Adrenal gland (tissue), 5 donors: ENCODE results near the gene AHDC1.

ENCODE experiments used
- POLR2A ChIP-seq, 2 donors: fragments of 450-650 bp; IDR thresholded peaks; one replicate each; pipeline ENCODE4 v1.6.1; 2017; ENCODE audit warnings: antibody characterized with exemption in 2 of 2, mild to moderate bottlenecking in 2 of 2, moderate library complexity in 1 of 2
- TF ChIP-seq, protein P1 (sequence below), 6 experiments: fragments of 450-650 bp in 4 of 6; fragments of 200-600 bp in 2 of 6; sonication (generic) in 1 of 6; IDR thresholded peaks; 1 replicate in 5 of 6; 2 replicates in 1 of 6; pipeline versions ENCODE4 v1.5.1 to v1.8.0; 2016 to 2021; ENCODE audit warnings: antibody characterized with exemption in 6 of 6, mild to moderate bottlenecking in 2 of 6, moderate library complexity in 1 of 6
- donor health status: DM: no; HTN: no; CAD: no.

DNA sequence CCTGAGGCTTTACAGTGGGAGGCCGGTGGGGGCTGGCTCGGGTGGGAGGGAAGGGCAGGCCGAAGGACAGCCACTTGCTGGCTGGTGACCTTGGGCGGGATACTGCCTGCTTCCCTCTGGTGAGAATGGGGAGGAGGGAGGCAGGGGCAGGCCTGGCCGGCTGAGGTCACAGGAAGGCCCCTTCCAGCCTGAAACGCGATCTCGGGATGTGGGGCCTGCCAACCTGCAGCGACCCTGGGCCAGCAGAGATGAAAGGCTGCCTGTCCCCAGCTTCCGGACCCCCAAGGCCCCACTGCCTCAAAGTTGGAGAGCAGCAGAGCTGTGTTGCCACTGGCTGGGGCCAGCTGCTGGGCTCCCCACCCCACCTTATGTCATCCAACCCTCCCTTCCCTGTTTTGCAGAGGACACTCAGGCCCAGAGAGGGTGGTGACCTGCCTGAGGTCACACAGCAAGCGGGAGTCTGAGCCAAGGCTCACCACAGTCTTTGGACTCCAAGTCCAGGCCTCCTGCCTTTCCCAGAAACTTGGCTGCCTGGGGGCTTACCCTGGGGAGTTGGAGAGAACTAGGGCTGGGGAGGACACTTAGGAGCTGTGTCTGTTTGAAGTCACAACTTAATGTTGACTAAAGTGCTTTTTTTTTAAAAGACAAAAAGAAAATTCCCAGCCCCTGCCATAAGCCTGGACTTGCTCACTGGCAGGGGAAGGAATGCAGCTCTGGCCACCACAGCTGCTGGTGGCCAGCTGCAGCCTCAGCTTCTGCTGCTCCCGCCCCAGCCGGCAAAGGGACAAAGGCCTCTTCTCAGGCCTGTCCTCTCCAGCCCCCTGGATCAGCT, 99.1 kb downstream of the AHDC1 start:
- TF ChIP-seq, protein P1, sequence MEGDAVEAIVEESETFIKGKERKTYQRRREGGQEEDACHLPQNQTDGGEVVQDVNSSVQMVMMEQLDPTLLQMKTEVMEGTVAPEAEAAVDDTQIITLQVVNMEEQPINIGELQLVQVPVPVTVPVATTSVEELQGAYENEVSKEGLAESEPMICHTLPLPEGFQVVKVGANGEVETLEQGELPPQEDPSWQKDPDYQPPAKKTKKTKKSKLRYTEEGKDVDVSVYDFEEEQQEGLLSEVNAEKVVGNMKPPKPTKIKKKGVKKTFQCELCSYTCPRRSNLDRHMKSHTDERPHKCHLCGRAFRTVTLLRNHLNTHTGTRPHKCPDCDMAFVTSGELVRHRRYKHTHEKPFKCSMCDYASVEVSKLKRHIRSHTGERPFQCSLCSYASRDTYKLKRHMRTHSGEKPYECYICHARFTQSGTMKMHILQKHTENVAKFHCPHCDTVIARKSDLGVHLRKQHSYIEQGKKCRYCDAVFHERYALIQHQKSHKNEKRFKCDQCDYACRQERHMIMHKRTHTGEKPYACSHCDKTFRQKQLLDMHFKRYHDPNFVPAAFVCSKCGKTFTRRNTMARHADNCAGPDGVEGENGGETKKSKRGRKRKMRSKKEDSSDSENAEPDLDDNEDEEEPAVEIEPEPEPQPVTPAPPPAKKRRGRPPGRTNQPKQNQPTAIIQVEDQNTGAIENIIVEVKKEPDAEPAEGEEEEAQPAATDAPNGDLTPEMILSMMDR (IDR thresholded peaks at IDR 0.05) = no peak
- no peak for TF ChIP-seq POLR2A (IDR thresholded peaks at IDR 0.05)
